ENCODE data around the gene GBX1.

GBX1 gene

GRCh38 chr7:151186640-151187408 lies 19.3 kb upstream of the GBX1 start, which contains the start of gene ASB10:
TSS of gene ASB10 (minus strand) at chr7:151187250. CDS start at chr7:151187130, 120 bp downstream.
- TF ChIP-seq ZFX (IDR thresholded peaks at IDR 0.05), result no peak
- TF ChIP-seq, protein P1, sequence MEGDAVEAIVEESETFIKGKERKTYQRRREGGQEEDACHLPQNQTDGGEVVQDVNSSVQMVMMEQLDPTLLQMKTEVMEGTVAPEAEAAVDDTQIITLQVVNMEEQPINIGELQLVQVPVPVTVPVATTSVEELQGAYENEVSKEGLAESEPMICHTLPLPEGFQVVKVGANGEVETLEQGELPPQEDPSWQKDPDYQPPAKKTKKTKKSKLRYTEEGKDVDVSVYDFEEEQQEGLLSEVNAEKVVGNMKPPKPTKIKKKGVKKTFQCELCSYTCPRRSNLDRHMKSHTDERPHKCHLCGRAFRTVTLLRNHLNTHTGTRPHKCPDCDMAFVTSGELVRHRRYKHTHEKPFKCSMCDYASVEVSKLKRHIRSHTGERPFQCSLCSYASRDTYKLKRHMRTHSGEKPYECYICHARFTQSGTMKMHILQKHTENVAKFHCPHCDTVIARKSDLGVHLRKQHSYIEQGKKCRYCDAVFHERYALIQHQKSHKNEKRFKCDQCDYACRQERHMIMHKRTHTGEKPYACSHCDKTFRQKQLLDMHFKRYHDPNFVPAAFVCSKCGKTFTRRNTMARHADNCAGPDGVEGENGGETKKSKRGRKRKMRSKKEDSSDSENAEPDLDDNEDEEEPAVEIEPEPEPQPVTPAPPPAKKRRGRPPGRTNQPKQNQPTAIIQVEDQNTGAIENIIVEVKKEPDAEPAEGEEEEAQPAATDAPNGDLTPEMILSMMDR (conservative IDR thresholded peaks at IDR 0.05), result no peak
- no peak within 1 kb of the TSS for H3K27ac ChIP-seq

GRCh38 chr7:151185762-151186639 lies 18.5 kb upstream of the GBX1 start:
- H3K27ac ChIP-seq, result no peak overlapping the region
- no peak for TF ChIP-seq ZFX (IDR thresholded peaks at IDR 0.05)
- TF ChIP-seq, protein P1 (conservative IDR thresholded peaks at IDR 0.05), result no peak

DNA sequence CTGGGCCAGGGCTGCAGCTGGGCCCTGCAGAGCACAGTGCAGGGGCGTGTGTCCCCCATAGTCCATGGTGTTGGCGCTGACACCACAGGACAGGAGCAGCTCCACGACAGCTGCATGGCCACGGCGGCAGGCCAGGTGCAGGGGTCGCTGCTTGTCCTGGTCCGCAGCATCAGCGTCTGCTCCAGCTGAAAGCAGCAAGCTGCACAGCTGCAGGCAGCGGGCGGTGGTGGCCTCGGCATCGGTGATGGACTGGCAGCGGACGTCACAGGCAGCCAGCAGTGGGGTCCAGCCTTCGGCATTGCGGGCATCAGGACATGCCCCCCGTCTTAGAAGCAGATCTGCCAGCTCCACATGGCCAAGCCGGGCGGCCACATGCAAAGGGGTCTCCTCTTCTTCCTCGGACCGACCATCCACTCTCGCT lies 13.5 kb upstream of the GBX1 start:
- TF ChIP-seq, protein P1 (conservative IDR thresholded peaks at IDR 0.05), result no peak
- no peak for TF ChIP-seq ZFX (IDR thresholded peaks at IDR 0.05)
- no peak overlapping the region for H3K27ac ChIP-seq

GRCh38 chr7:151179946-151180345 lies 12.5 kb upstream of the GBX1 start:
- no peak for TF ChIP-seq ZFX (IDR thresholded peaks at IDR 0.05)
- TF ChIP-seq, protein P1 (conservative IDR thresholded peaks at IDR 0.05), result no peak
- no peak overlapping the region for H3K27ac ChIP-seq

- TF ChIP-seq ZFX (IDR thresholded peaks at IDR 0.05), result no peak
- TF ChIP-seq, protein P1 (conservative IDR thresholded peaks at IDR 0.05), result no peak
- H3K27ac ChIP-seq, result no peak overlapping the region
These were observed 11.9 kb upstream of the GBX1 start for GRCh38 chr7:151179287-151179860.

GRCh38 chr7:151178831-151179230 lies 11.3 kb upstream of the GBX1 start:
- TF ChIP-seq, protein P1 (conservative IDR thresholded peaks at IDR 0.05), result no peak
- TF ChIP-seq ZFX (IDR thresholded peaks at IDR 0.05), result no peak
- no peak overlapping the region for H3K27ac ChIP-seq
